Hair follicle dermal papilla cell (primary cell): Measurements from ENCODE around the gene ILKAP. TPM values are rescaled to one million over a fixed set of nuclear protein-coding genes. Genes with fewer than 3 reads are reported as not detected.

Experiments used
- total RNA-seq: library from RNA; depleted of rRNA; stranded (reverse); fragments of >200 nt; gene quantifications from 2 replicates; pipeline ENCODE4 v1.2.3, GENCODE V29; 2012

ILKAP gene, protein sequence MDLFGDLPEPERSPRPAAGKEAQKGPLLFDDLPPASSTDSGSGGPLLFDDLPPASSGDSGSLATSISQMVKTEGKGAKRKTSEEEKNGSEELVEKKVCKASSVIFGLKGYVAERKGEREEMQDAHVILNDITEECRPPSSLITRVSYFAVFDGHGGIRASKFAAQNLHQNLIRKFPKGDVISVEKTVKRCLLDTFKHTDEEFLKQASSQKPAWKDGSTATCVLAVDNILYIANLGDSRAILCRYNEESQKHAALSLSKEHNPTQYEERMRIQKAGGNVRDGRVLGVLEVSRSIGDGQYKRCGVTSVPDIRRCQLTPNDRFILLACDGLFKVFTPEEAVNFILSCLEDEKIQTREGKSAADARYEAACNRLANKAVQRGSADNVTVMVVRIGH
- total RNA-seq, result 14.1 and 18.7 TPM in 2 replicates

DNA sequence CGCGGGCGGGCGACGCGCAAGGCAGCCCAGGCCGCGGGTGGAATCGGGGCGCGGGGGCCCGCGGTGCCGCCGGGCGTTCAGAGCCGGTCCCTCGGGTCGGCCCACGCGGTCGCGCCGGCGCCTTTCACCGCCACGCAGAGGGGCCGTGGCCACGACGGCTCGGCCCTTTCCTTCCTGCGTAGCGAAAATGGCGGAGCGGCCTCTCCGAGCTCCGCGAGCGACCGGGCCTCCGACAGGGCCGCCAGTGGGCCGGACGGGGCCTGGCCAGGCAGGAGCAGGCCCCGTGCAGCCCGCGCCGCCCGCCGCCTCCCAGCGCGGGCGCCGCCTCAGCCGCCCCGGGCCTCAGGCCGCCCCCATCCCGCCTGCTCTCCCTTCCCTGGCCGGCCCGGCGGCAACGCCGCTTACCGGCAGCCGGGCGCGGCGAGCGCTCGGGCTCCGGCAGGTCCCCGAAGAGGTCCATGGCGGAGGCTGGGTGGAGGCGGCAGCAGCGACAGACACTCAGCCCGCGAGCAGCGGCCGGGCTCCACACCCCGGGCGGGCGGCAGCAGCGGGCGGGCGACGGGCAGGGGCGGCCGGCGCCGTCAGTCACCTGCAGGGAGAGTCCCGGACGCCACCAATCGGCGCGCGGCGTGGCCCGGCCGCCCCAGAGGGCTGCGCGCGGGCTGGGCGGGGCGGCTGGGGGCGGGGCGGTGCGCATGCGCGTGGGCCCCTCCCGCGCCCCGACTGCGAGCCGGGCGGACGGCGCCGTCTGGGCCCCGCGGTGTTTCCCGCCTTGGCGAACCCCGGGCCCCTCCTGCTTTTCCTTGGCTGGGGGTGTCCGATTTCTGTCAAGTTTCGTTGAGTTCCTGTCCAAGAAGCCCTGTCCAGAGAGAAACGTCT lies at the start of gene ILKAP:
Gene ILKAP (minus strand): TSS at position 602 of the 879 bp plus-strand sequence. CDS start 142 bp downstream, at position 460.

DNA sequence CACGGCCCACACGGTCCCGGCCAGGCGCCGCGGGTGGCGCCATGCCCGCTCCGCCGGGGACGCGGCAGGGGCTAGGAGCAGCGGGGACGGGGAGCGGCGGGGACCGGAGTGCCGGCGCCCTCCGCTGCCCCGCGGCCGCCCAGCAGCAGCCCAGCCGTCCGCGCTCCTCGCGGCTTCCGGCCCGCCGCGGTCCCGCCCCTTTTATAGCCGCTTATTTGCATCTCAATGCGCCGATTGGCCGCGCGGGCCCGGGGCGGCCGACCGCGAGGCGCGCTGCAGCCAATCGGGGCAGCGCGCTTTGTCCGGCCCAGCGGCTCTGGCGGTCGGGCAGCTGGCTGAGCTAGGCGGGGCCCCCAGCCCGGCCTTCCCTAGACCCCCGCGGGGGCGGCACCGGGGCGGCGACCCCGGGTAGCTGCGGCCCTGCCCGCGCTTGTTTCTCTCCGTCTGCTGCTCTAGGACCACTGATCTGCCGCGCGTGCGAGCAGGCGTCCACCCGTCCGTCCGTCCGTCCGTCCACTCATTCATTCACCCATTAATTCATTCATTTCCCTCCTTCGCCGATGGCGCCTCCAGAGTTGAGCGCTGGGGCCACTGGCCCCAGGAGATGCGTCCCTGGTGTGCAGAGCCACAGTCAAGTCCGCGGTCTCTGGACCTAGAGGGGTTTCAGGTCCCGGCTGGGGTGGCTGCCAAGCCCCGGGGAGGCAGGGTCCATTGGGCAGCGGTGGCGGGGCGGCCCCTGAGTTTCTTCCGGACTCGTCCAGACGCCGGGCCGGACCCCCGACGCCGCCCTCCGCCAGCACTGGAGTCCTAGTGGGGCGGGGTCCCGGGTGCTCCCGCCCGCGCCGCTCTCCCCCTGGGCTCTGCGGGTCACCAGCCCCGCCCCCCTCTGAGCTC lies 36.6 kb upstream of the ILKAP start, which contains the start of gene HES6:
Gene HES6 (minus strand): TSS at position 176 of the 894 bp plus-strand sequence. CDS start 133 bp downstream, at position 43.

DNA sequence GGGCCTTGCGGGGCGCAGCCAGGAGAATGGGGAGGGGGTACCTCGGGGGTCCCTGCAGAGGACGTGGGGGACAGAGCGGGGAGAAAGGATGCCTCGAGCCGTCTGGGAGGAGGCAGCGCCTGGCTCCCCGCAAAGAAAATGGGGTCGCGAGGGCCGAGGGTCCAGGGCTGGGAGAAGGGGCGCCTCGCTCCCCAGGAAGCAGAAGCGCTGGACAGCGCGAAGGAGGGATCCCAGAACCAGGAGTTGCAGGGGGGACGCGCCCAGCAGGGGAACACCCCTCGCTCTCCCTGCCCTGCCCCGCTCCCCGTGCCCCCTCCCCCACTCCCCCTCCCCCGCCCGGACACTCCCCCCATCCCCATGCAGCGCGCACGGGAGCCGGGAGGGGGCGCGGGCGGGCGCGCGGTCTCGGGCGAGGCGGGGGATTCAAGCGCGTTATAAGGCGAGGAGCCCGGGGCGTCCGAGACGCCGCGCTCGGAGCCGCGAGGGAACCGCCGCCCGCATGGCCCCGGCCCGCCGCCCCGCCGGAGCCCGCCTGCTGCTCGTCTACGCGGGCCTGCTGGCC lies 44.9 kb downstream of the ILKAP start, which contains the start of gene ERFE:
Gene ERFE (plus strand): TSS at position 462 of the 562 bp plus-strand sequence. CDS start 38 bp downstream, at position 500.

DNA sequence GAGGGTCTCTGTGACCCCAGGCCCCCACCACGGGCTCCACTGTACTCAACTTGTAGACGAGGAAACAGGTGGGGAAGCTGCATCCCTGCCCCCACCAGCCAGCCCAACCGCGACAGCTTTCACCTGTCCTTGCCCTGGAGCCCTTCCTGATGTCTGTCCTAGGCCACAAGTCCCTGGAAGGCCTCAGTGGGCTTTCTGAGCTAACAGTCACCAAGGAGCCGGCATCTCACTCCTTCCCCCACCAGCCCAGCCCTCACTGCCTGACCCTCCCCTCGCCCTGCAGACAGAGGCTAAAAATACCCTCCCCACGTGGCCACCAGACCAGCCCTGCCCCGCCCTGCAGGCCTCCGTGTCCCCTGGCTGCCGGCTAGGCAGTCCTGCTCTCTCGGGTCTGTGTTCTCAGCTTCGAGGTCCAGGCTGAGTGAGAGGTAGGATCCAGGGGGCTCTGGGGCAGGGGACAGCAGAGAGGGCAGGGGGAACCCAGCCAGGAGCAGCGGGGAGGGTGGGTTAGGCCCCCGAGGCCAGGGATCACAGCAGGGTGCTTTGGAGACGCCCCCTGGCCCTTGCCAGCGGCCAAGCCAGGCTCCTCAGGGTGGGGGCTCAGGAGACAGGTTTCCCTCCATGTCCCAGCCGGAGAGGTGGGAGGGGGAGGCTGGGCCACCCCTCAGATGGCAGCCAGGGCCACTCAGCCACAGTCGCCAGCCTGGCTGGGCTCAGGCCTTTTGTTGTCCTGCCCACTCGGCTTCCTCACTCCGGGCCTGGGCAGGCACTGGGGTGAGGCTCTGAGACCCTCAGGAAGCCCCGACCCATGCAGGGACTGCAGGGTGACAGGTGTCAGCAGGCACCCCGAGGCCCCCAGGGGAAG lies 64.9 kb downstream of the ILKAP start, which contains the start of gene KLHL30:
Gene KLHL30 (plus strand): TSS at position 338 of the 865 bp plus-strand sequence. CDS start 2,087 bp downstream, outside the sequence.

Other genes with a start within 250 kb of the ILKAP start
- 33.6 and 43.7 TPM in 2 replicates for gene UBE2F, start 236.7 kb downstream of the ILKAP start, total RNA-seq
- gene SCLY, start 142.7 kb downstream of the ILKAP start, total RNA-seq, result 15.6 and 16.3 TPM in 2 replicates
- gene ESPNL, start 103.4 kb downstream of the ILKAP start, total RNA-seq, result 0.61 and 3.6 TPM in 2 replicates
- gene KLHL30, start 65.0 kb downstream of the ILKAP start, total RNA-seq, result 1.8 and 3.6 TPM in 2 replicates
- gene ERFE, start 44.7 kb downstream of the ILKAP start, total RNA-seq, result 2.9 and 3.2 TPM in 2 replicates
- 1.5 and 2.1 TPM in 2 replicates for gene HES6, start 36.3 kb upstream of the ILKAP start, total RNA-seq
- 11.2 and 13.5 TPM in 2 replicates for gene PER2, start 84.9 kb upstream of the ILKAP start, total RNA-seq
- gene TRAF3IP1, start 116.8 kb upstream of the ILKAP start, total RNA-seq, result 8.7 and 9.4 TPM in 2 replicates
- gene ASB1, start 223.2 kb upstream of the ILKAP start, total RNA-seq, result 20.3 and 31.1 TPM in 2 replicates